G401 (cell line): ENCODE data around the gene ZNF354C. TPM values are rescaled to one million over a fixed set of nuclear protein-coding genes. Genes with fewer than 3 reads are reported as not detected.
A peak's percentile ranks its signal among the peaks of the same experiment; 100 is the strongest.
"Not testable (repeated sequence)": the region's sequence is repeated elsewhere in the genome, so short reads cannot be mapped to it uniquely, and the experiment has no call there.

Experiments used
- DNase-seq: peaks from one replicate; pipeline ENCODE4 v3.0.0-alpha.2; 2015; ENCODE audit warnings: low spot score
- in situ Hi-C: cut with HindIII; loops from 2 replicates; pipeline ENCODE4 v1.10.0; 2016; ENCODE audit warnings: low sequenced_read_pairs, mixed read lengths
- total RNA-seq: library from RNA; depleted of rRNA; stranded (reverse); fragments of >200 nt; shearing (Covaris generic); gene quantifications from 2 replicates; pipeline ENCODE4 v1.2.3, GENCODE V29; 2014; rRNA removed

Gene ZNF354C
- 0.24 and 0.43 TPM in 2 replicates for total RNA-seq

DNA sequence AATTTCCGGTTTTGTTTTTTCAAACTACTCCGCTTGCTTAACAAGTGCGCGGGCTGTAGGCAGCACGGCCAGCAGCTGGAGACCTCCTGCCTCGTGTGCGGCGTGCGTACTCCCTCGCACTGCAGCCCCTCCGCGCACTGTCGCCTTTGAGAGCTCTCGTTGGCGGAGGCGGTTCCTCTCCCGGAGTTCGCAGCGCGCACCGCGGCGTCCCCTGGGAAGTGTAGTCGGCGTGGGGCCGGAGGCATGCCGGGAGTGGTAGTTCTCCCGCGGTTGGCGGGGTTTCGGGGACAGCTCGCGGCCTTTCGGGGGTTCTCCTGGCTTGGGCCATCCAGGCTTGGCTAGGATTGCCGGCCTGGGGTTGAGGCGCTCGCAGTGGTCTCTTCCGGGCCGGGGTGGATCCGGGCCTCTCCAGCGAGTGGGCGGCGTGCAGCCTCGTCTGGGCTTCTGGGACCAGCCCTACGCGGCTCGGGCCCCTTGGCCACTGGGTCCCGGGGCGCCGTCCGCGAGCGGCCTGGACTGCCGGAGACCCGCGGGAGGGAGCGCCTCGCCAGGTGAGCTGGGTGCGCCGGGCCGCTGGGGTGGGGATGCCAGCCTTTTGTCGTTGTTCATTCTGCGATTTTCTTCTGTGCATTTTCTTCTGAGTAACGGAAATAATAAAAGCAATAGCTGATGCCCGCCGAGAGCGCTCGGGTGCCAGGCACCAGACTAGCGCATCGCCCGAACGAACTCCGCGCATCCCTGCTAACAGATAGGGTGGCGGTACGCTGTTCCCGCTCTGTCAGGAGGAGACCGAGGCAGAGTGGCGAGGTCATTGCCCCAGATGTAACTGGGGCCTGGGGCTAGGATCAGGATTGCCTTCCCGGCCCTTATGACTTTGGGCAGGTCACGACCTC is at the start of gene ZNF354C:
TSS of gene ZNF354C (plus strand) at position 258 of the 893 bp plus-strand sequence. CDS start 1,696 bp downstream, outside the sequence.
- in situ Hi-C loops = no loop called here
- peak; percentile 88 for DNase-seq

- peak; percentile 94 for DNase-seq
- in situ Hi-C loops = no loop called here
Measured at GRCh38 chr5:179023528-179024189, 36.5 kb upstream of the ZNF354C start, which contains the start of gene ZNF879. Gene ZNF879 (plus strand): TSS chr5:179023804. CDS start chr5:179025005, 1,201 bp downstream.

DNA sequence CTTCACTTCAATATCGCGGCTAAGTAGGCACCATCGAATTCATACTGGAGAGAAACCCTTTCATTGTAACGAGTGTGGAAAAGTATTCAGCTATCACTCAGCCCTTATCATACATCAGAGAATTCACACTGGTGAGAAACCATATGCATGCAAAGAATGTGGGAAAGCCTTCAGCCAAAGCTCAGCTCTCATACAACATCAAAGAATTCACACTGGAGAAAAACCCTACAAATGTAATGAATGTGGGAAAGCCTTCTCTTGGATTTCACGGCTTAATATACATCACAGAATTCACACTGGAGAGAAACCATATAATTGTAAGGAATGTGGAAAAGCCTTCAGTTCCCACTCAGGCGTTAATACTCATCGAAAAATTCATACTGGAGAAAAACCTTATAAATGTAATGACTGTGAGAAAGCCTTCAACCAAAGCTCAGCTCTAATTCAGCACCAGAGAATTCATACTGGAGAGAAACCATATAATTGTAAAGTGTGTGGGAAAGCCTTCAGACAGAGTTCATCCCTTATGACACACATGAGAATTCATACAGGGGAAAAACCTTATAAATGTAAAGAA is 27.1 kb upstream of the ZNF354C start:
- in situ Hi-C loops = no loop called here
- no peak for DNase-seq

GRCh38 chr5:179044765-179045164 is 15.4 kb upstream of the ZNF354C start:
- in situ Hi-C loops = no loop called here
- no peak for DNase-seq

DNA sequence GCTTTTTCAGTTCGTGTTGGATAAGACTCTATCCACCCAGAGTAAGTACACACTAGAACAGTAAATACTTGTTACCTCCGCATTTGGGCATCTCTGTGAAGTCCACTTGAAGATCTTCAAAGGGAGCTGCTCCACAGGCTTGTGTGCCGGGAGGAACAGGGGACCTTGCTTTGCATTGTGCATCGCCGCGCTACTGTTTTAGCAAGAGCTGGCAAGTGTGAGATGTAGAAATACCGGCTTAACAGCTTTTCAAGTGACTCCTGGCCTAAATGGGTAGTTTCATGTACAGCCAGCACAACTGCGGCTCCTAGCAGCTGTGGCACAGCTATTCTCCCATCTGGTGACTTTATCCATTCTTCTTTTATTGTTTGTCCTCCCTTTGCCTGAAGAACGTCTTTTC is 8.4 kb upstream of the ZNF354C start:
- in situ Hi-C loops = no loop called here
- no peak for DNase-seq

DNA sequence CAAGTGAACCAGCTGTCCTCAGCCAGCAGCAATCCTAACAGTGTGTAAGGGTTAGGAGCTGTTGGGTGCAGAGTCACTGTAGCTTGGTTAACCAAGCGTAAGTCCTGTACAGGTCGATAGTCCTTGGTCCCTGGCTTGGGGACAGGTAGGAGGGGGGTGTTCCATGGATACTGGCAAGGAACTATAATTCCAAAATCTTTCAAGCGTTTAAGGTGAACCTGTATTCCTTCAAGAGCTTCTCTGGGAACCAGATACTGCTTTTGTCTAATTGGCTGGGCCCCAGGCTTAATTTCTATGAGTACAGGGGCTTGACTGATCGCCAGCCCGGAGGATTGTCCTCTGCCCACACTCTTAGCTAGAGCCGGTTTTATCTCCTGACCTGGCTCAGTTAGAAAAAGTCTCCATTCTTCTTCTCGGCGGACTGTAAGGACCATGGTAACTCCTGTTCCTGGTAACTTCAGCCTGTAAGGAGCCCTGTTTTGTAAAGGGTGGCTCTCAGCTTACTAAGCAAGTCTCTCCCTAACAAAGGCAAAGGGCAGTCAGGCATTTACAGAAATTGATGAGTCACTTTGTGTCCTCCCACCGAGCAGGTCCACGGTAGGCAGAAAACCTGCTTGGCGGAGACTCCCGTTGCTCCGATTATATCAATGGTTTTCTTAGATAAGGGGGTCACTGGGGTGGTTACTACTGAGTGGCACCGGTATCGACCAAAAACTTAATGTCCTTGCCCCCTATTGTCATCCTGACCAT is 6.0 kb upstream of the ZNF354C start:
- DNase-seq = no peak
- in situ Hi-C loops = no loop called here

GRCh38 chr5:179054876-179055275 is 5.3 kb upstream of the ZNF354C start:
- in situ Hi-C loops = no loop called here
- no peak for DNase-seq

- in situ Hi-C loops = no loop called here
- DNase-seq = no peak
Measured at GRCh38 chr5:179055436-179055835, 4.7 kb upstream of the ZNF354C start.

GRCh38 chr5:179055841-179056240 is 4.3 kb upstream of the ZNF354C start:
- DNase-seq = no peak
- in situ Hi-C loops = no loop called here

DNA sequence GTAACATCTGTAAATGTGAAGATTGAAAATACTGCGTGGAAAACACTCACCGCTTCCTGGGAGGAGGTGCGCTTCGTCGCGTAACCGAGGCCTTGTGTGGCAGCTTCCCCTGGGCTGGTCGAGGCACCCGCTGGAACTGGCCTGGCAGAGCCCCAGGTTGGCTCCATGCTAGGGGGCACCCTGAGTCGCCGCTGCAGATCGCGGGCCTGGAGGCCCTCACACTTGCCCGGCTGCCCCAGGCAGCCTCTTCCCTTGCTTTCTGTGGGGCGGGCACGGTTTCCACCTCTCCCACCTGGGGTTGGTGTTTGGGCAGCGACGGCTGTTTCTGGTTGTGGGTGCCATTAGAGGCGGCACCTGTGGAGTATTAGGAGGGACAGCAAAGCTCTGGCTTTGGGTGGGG is 852 bp downstream of the ZNF354C start:
- peak; percentile 1 for DNase-seq
- in situ Hi-C loops = no loop called here

- no peak for DNase-seq
- in situ Hi-C loops = no loop called here
Measured at GRCh38 chr5:179065703-179066102, 5.5 kb downstream of the ZNF354C start.

DNA sequence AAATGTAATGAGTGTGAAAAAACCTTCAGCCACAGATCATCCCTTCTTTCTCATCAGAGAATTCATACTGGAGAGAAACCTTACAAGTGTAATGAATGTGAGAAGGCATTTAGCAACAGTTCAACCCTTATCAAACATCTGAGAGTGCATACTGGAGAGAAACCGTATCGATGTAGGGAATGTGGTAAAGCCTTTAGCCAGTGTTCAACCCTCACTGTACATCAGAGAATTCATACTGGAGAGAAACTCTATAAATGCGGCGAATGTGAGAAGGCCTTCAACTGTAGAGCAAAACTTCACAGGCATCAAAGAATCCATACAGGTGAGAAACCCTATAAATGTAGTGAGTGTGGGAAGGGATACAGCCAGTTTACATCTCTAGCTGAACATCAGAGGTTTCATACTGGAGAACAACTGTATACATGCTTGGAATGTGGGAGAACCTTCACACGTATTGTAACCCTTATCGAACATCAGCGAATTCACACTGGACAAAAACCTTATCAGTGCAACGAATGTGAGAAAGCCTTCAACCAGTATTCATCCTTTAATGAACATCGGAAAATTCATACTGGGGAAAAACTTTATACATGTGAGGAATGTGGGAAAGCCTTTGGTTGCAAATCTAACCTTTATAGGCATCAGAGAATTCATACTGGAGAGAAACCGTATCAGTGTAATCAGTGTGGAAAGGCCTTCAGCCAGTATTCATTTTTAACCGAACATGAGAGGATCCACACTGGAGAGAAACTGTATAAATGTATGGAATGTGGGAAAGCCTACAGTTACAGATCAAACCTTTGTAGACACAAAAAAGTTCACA is 19.2 kb downstream of the ZNF354C start:
- DNase-seq = no peak
- in situ Hi-C loops = no loop called here

DNA sequence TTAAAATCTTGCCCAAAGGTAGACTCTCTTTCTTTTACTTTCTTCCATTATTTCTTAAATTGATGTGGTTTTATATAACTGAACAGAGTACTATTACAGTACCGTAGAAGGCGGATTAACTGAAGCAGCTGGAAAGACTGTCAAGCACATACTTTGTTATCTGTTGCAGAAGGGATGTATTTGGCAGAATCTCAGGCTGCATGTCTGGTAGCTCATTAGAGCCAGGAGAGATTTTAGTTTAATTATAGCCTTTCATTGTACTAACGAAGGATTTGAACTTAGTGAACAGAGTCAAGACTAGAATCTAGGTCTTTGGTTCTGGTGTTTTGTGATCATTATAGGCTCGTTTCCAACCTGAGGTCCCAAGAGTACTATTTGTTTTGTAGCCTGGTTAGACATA is 20.6 kb downstream of the ZNF354C start:
- DNase-seq = no peak
- in situ Hi-C loops = no loop called here

GRCh38 chr5:179089502-179089901 is 29.3 kb downstream of the ZNF354C start:
- in situ Hi-C loops = no loop called here
- no peak for DNase-seq

GRCh38 chr5:179101282-179101681 is 41.1 kb downstream of the ZNF354C start:
- in situ Hi-C loops = not testable (repeated sequence)

DNA sequence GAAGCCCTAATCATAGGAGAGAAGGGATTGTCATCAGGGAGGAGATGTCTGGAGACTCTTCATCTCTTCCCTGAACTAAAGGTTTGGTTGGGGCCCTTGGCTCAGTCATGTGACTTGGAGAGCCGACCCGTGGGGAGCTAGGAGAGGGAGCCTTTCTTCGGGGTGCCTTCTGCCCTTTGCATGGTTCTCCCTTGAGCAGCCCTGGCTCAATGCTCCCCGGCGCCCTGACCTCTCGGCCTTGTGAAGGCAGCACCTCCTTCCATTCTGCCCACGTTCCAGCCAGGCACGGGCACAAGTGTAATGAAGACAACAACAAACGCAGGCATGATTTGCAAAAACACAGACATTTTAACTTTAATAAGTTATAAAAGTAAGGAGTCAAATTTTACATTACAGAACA is 50.4 kb downstream of the ZNF354C start:
- in situ Hi-C loops = no loop called here
- no peak for DNase-seq

More at GRCh38 chr5:179101282-179101681, 41.1 kb downstream of the ZNF354C start:
- not testable (repeated sequence) for DNase-seq

- no peak for DNase-seq
- in situ Hi-C loops = no loop called here
Measured at GRCh38 chr5:179111267-179112207, 51.4 kb downstream of the ZNF354C start.
